ENCODE results near the gene LAMTOR1.

GRCh38 chr11:72135891-72136683 lies 33.0 kb upstream of the LAMTOR1 start:
- TF ChIP-seq REST (IDR thresholded peaks at IDR 0.05): no peak
- TF ChIP-seq HDAC2 (IDR thresholded peaks at IDR 0.05): no peak
- TF ChIP-seq POLR2A (IDR thresholded peaks at IDR 0.05; ENCODE audit: low read length): no peak
- TF ChIP-seq CTCF (IDR thresholded peaks at IDR 0.05): no peak
- no peak for TF ChIP-seq RAD21 (conservative IDR thresholded peaks at IDR 0.05 in 1 of 2, IDR thresholded peaks at IDR 0.05 in 1 of 2)
- no peak for TF ChIP-seq PBX3 (IDR thresholded peaks at IDR 0.05)
- no peak for TF ChIP-seq HOXA7 (CRISPR knock-in tag; IDR thresholded peaks at IDR 0.05)
- TF ChIP-seq BHLHE40 (IDR thresholded peaks at IDR 0.05; ENCODE audit: low read depth, low read length): no peak
- TF ChIP-seq CEBPB (IDR thresholded peaks at IDR 0.05): no peak
- TF ChIP-seq FOXS1 (CRISPR knock-in tag; IDR thresholded peaks at IDR 0.05): no peak
- TF ChIP-seq CBX2 (IDR thresholded peaks at IDR 0.05; ENCODE audit: borderline replicate concordance, low read depth): no peak
- TF ChIP-seq ESRRA (IDR thresholded peaks at IDR 0.05; ENCODE audit: borderline replicate concordance, low read length): no peak
